SIG-M5 treated with dmso at 0.1 percent for 504 hours (cell line): ENCODE results near the gene MEAF6.
"Not testable (repeated sequence)": the region's sequence is repeated elsewhere in the genome, so short reads cannot be mapped to it uniquely, and the experiment has no call there.

Experiments
- DNase-seq: peaks from one replicate; lab custom pipeline; 2025; ENCODE audit not compliant: unreplicated experiment; lab: John Stamatoyannopoulos, UW

The MEAF6 gene

DNA sequence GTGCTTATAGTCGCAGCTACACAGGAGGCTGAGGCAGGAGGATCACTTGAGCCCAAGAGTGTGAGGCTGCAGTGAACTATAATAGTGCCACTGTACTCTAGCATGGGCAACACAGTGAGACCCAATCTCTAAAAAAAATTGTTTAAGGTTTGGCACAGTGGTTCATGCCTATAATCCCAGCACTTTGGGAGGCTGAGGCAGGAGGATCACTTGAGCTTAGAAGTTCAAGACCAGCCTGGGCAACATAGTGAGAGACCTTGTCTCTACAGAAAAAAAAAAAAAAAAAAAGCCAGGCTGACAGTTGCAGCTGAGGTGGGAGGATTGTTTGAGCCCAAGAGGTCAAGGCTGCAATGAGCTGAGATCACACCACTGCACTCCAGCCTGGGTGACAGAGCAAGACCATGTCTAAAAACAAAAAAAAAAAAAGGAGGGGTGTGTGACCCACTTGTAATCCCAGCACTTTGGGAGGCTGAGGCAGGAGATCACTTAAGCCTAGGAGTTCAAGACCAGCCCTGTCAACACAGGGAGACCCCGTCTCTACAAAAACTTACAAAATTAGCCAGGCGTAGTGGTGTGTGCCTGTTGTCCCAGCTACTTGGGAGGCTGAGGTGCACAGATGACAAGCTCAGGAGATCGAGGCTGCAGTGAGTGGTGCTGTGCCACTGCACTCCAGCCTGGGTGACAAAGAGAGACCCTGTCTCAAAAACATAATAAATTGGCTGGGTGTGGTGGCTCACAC lies 18.0 kb upstream of the MEAF6 start:
- DNase-seq, result not testable (repeated sequence)

DNA sequence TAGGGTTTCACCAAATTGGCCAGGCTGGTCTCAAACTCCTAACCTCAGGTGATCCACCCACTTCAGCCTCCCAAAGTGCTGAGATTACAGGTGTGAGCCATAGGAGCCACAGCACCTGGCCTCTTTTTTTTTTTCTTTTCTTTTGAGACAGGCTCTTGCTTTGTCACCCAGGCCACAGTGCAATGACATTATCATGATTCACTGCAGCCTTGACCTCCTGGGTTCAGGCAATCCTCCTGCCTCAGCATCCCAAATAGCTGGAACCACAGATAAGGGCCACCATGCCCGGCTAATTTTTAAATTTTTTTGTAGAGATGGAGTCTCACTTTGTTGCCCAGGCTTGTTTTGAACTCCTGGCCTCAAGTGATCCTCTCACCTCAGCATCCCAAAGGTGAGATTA lies 15.3 kb upstream of the MEAF6 start:
- DNase-seq, result not testable (repeated sequence)

DNA sequence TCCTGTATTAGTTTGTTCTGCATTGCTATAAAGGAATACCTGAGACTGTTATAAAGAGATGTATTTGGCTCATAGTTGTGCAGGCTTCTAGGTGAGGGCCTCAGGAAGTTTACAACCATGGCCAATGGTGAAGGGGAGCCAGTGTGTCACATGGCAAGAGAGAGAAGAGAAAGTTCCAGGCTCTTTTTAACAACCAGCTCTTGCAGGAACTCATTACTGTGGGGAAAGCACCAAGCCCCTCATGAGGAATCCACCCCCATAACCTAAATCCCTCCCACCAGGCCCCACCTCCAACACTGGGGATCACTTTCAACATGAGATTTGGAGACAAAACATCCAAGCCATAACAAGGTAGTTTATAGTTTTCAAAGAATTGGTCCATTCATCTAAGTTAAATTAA lies 5.0 kb upstream of the MEAF6 start:
- DNase-seq, result no peak

DNA sequence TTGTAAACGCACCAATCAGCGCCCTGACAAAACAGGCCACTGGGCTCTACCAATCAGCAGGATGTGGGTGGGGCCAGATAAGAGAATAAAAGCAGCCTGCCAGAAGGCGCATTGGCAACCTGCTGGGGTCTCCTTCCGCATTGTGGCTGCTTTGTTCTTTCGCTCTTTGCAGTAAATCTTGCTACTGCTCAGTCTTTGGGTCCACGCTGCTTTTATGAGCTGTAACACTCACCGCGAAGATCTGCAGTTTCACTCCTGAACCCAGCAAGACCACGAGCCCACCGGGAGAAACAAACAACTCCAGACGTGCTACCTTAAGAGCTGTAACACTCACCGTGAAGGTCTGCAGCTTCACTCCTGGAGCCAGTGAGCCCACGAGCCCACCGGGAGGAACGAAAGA lies 4.4 kb upstream of the MEAF6 start:
- DNase-seq, result not testable (repeated sequence)

- not testable (repeated sequence) for DNase-seq
These were observed 3.7 kb upstream of the MEAF6 start for GRCh38 chr1:37518241-37518640.

DNA sequence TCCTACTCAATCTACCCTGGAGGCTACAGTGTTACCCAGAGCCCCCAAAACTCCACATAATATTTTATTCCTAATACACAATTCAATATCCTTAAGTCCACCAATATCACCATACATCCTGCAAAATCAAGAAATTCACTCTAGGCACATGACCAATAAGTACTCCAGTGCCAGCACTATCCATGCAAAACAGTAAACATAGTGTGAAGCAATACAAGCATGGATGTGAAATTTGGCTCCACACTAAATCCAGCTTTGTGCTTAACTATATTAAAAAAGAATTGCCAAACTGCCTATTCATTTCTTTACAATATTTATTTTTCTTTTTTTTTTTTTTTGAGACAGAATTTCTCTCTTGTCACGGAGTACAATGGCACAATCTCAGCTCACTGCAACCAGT lies 3.0 kb upstream of the MEAF6 start:
- DNase-seq, result no peak

DNA sequence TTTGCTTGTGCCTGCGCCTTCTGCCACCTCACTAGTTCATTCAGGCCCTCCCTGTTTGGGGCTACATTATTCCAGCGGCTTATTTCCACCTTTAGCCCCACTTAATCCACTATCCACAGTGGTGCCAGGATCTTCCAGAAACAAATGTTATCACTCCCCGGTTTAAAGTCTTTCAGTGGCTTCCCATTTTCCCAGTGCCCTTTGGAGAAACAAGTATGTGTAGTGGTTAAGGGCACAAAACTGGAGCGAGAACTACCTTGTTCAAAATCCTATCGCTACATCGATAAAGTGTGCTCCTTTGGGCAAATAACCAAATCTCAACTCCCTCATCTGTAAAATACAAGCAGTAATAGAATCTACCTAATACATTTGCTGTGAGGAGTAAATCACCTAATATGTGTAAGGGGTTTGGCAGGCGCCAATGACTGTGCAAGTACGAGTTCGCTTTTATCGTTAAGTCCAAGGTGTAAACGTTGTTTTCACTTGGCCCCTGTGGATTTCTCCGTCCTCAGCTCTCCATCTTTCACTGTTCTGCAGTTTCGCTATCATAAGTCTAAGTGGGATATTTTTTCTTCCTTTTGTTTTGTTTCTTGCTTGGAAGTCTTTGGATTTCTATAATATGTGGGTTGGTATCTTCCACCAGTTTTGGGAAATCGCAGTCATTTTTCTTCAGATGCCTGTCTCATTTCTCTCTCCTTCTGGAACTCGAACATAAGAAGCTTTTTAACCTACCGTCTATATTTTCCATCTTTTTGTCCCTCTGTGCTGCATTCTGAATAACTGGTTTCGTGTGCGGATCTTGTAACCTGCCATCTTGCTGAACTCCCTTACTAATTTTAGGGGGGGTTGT lies 844 bp upstream of the MEAF6 start:
- no peak for DNase-seq

GRCh38 chr1:37513795-37514349 lies 694 bp downstream of the MEAF6 start:
- no peak for DNase-seq

DNA sequence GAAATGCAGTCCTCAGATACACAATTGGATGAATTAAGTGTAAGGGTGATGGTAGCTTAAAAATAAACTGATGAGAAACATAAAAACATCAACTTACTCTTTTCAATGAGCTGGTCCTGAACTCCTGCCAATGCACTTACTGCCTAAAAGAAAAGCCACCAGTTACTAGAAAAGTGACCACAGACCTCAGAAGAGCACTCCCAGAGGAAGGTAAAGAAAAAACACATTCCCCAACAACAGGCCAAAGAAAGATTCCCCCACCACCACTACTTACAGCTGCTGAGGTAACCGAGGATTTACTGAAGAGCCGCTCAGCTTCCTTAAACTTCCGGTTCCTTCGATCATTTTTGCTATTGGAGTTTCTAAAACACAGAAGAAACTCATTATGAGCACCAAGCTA lies 5.4 kb downstream of the MEAF6 start:
- DNase-seq, result peak; percentile 30

DNA sequence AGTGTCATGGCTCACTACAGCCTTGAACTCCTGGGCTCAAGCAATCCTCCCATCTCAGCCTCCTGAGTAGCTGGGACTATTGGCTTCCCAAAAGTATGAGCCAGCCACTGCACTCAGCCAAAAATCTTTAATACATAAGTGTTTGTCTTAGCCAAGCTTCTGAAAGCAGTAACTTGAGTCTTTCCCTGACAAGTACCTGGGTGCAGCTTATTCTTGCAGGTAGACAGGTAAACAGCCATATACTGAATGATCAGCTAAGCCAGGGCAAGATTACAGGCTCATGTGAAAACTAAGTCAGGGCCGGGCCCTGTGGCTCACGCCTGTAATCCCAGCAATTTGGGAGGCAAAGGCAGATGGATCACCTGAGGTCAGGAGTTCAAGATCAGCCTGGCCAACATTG lies 7.8 kb downstream of the MEAF6 start:
- no peak for DNase-seq

DNA sequence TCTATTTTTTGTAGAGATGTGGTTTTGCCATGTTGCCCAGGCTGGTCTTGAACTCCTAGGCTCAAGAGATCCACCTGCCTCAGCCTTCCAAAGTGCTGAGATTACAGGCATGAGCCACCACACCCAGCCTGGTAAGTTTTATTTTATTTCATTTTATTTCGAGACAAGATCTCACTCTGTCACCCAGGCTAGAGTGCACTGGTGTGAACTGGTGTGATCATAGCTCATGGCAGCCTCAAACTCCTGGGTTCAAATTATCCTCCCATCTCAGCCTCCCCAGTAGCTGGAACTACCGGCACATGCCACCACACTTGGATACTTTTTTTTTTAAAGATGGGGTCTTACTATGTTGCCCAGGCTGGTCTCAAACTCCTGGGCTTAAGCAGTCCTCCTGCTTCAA lies 11.8 kb downstream of the MEAF6 start:
- DNase-seq, result not testable (repeated sequence)

DNA sequence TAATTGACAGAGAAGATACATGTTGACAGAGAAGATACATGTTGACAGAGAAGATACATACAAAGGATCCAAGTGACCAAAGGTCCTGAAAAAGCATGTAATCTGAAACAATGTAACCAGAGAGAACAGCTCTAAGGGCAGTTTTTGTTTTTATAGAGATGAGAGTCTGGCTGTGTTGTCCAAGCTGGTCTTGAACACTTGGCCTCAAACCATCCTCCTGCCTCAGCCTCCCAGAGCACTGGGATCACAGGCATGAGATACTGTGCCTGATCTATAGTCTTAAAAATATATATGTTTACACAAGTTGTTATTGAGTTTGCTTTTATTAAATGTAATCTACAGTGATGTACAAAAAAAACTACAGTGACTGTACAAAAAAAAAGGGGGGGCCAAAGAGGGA lies 12.5 kb downstream of the MEAF6 start:
- no peak for DNase-seq

GRCh38 chr1:37501661-37502060 lies 12.9 kb downstream of the MEAF6 start:
- no peak for DNase-seq

DNA sequence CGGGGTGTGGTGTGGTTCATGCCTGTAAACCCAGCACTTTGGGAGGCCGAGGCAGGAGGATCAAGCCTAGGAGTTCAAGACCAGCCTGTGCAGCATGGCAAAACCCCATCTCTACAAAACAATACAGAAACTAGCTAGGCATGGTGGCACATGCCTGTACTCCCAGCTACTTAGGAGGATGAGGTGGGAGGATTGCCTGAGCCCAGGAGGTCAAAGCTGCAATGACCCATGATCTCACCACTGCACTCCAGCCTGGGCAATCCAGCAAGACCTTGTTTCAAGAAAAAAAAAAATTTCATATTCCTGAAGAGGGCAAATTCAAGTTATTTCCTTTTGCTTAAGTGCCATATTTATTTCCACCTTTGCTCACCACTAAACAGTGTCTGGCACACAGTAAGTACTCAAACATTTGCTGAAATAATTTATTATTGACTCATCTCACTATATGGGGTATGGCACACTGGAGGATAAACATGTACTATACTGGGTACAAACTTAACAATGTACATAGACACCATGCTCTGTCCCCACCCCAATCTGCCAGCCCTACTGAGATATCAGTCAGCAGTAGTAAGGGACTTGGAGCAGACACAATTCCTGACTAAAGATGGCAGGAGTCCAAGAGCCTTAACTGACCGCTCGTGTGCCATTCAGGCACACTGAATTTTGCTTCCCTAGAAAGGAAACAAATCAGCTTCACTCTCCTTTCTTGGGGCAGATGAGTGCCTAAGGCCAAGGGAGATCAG lies 15.5 kb downstream of the MEAF6 start:
- no peak for DNase-seq

DNA sequence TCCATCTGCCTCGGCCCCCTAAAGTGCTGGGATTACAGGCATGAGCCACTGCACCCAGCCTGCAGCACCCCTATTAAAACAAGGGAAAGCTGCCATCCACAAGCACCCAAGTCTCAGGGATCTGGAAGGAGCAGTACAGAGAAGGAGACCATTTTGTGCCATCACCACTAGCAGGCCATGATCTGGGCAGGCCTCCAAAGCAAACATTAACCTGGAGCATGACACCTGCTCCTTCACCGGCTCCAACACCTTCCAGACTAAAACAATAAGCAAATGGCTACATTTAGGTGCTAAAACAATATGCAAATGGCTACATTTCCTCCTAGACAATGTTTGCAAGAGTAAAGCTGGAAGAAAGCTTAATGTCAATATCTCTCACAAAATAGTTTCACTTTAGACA lies 16.7 kb downstream of the MEAF6 start:
- no peak for DNase-seq

- no peak for DNase-seq
These were observed 18.7 kb downstream of the MEAF6 start for GRCh38 chr1:37495875-37496274.

GRCh38 chr1:37493336-37494098 lies 21.0 kb downstream of the MEAF6 start:
- no peak for DNase-seq

DNA sequence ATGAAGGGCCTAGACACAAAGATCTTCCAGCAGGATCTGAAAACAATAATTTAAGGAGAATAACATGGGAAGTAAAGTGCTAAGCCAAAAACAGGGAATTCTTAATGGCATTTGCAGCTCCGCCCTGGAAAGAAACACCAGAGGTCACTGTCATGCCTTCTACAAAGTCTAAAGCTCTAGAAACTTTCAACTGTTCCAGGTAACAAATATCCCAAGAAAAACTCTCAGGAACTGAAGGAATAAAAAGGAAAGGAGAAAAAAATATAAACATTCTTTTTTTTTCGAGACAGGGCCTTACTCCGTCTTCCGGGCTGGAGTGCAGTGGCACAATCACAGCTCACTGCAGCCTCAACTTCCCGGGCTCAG lies 27.0 kb downstream of the MEAF6 start:
- no peak for DNase-seq

- DNase-seq, result peak; percentile 74
These were observed 27.6 kb downstream of the MEAF6 start for GRCh38 chr1:37486680-37487618.
